ENCODE measurements around the gene RIN2.

GRCh38 chr20:19779634-19780033, 21.6 kb downstream of the RIN2 start:
- TF ChIP-seq, protein P1, sequence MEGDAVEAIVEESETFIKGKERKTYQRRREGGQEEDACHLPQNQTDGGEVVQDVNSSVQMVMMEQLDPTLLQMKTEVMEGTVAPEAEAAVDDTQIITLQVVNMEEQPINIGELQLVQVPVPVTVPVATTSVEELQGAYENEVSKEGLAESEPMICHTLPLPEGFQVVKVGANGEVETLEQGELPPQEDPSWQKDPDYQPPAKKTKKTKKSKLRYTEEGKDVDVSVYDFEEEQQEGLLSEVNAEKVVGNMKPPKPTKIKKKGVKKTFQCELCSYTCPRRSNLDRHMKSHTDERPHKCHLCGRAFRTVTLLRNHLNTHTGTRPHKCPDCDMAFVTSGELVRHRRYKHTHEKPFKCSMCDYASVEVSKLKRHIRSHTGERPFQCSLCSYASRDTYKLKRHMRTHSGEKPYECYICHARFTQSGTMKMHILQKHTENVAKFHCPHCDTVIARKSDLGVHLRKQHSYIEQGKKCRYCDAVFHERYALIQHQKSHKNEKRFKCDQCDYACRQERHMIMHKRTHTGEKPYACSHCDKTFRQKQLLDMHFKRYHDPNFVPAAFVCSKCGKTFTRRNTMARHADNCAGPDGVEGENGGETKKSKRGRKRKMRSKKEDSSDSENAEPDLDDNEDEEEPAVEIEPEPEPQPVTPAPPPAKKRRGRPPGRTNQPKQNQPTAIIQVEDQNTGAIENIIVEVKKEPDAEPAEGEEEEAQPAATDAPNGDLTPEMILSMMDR (conservative IDR thresholded peaks at IDR 0.05; ENCODE audit: low read depth in 2 of 2) = no peak
- TF ChIP-seq, protein P2, sequence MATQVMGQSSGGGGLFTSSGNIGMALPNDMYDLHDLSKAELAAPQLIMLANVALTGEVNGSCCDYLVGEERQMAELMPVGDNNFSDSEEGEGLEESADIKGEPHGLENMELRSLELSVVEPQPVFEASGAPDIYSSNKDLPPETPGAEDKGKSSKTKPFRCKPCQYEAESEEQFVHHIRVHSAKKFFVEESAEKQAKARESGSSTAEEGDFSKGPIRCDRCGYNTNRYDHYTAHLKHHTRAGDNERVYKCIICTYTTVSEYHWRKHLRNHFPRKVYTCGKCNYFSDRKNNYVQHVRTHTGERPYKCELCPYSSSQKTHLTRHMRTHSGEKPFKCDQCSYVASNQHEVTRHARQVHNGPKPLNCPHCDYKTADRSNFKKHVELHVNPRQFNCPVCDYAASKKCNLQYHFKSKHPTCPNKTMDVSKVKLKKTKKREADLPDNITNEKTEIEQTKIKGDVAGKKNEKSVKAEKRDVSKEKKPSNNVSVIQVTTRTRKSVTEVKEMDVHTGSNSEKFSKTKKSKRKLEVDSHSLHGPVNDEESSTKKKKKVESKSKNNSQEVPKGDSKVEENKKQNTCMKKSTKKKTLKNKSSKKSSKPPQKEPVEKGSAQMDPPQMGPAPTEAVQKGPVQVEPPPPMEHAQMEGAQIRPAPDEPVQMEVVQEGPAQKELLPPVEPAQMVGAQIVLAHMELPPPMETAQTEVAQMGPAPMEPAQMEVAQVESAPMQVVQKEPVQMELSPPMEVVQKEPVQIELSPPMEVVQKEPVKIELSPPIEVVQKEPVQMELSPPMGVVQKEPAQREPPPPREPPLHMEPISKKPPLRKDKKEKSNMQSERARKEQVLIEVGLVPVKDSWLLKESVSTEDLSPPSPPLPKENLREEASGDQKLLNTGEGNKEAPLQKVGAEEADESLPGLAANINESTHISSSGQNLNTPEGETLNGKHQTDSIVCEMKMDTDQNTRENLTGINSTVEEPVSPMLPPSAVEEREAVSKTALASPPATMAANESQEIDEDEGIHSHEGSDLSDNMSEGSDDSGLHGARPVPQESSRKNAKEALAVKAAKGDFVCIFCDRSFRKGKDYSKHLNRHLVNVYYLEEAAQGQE (IDR thresholded peaks at IDR 0.05; ENCODE audit: unreplicated experiment) = no peak

All from GM23338 (cell line).